HG03457 (cell line): Measurements from ENCODE around the gene PDZRN3.

Source experiments
- ATAC-seq: cut with Tn5 transposase; IDR thresholded peaks from one replicate; pipeline ENCODE4 v1.9.1; 2021; ENCODE audit warnings: moderate number of reproducible peaks; ENCODE audit not compliant: unreplicated experiment

Gene PDZRN3

DNA sequence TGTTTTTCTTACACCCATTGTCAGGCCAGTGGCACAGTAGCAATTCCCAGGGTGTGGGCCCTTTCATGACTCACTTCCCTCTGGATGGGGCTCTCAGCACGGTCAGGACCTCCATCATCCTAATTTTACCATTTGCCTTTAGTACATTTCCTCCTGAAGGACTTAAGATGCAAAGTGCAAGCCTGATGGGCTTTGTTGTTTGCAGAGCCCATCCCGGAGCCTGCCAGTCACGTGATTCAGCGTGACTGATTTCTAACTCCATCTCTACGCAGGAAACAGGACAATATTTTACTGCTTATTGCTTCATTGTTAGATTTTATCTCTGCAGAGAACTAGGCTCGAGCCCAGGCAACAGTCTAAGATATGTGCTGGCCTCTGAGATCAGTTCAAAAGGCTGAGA is 223.7 kb downstream of the PDZRN3 start:
- ATAC-seq = no peak

DNA sequence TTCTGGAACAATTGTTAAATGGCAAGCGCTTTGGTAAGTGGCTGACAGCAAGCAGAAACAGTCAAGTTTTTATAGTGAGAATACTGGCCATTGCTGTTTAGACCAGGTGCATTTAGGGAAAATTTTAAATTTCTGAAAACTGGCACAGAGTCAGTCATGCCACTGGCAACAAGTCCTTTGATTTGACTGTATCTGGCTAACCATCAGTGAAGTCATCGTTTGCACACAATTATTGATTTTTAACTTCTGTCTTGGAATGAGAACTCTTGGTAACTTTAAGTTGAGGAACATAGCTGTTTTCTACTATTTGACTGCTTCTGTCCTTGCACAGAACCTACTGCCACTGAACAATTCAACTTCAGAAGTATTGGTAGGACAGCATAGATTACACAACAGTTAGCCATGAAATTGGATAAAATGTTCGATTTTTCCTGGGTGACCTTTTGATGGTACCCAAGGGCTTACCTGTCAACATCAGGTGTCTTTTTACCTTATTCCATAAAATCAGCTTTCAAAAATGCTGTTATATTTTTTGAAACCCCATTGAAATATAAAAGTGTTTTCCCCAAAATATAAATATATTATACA is 225.0 kb downstream of the PDZRN3 start:
- ATAC-seq = no peak

DNA sequence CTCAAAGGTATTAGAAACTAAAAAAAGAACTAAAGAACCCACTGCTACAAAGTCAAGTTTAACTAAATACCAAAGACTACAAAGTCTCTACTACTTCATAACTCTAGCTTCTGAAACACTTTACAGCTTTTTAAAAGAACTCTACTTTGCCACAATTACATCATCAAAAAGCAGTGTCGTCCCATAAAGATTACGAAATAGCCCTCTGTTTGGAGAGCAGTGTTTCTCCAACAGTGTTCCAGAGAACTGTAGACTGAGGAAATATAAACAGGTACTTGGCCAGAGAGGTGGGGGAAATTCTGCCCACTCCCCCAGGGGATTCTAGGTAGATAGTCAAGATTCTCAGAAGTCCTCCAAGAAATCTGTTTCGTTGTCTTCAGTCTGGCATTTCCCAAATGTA is 225.6 kb downstream of the PDZRN3 start:
- no peak for ATAC-seq

DNA sequence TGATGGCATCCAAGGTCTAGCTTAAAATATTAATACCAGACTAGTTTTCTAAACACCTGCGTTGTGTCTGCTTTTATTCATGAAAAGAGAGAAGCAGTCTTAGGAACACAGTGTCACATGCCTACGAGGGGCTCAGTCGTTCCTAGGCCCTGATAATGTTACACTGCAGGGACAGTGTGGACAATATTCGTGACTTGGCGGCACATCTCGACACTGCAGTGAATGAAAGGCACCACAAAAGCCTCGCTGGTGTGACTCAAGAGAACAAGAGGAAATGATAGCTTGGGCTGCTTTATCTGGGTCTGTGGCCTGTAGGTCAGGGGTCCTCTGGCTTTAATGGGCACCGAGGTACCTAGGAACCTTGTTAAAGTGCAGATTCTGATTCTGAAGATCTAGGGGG is 226.7 kb downstream of the PDZRN3 start:
- ATAC-seq = no peak

DNA sequence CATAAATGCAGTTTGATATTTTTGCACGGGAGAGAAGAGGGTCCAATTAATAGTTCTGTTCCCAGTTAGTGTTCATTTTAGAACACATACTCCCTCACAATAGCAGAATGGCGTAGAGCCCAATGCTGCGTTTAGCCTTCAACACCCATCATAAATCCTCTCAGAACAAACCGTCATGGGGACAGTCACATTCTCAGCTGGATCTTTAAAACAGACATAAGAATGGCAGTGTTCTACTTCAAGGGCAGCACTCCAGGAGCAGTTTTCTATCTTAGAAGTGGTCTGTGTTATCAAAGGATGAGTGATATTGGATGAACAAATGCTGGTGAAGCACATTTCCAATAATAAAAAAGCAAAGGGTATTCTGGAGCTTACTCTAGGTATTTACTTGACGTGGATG is 230.5 kb downstream of the PDZRN3 start:
- no peak for ATAC-seq

DNA sequence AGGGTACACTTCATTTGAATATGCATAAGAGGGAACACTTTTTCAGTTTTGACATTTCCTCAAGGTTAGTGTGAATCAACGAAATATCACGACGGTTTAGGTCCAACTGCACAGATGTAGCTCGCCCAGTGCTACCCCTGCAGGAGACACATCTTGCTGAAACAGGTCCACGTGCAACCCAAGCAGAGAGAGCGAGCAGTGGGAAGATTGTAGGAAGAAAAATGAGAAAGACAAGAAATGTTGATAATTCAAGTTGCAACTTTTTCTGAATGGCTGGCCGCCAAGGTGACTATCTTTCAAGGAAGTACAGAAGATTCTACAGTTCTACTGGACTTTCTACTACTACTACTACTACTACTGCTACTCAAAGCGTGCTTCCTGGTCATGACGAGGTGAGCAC is 231.7 kb downstream of the PDZRN3 start:
- ATAC-seq = no peak

DNA sequence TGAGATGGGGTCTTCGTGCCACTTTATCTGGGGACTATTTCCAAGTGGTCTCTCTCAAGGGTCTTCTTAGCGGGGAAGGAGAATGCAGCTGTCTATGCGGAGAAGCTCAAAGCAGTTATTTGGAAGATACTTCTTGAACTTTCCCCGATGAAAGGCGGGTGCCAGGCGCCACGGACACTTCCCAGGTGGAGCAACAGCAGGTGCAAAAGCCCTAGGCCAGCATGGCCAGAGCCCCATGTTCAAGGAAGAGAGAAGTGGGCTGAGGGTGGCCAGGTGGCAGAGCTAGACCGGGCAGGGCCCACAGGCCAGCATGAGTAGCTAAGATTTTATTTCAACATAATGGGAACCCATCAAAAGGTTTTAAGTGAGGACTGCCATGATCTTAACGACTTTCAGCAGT is 232.8 kb downstream of the PDZRN3 start:
- no peak for ATAC-seq

DNA sequence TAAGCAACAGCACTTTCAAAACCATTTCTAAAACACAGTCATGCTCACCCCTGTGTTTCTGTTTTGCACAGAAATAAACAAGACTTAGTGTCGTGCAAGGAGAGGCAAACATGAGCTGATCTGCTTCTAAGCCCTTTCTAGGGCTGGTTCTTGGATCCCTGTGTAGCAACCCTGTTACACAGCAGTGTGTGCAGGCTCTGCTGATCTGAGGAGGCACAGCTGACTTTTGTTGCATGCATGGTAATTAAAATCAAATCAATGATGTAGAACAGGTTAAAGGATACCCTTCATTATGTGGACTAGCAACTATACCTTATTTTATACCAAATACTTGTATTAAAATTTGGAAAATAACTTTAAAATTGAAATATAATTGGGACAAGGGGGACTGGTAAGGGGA is 234.8 kb downstream of the PDZRN3 start:
- no peak for ATAC-seq

DNA sequence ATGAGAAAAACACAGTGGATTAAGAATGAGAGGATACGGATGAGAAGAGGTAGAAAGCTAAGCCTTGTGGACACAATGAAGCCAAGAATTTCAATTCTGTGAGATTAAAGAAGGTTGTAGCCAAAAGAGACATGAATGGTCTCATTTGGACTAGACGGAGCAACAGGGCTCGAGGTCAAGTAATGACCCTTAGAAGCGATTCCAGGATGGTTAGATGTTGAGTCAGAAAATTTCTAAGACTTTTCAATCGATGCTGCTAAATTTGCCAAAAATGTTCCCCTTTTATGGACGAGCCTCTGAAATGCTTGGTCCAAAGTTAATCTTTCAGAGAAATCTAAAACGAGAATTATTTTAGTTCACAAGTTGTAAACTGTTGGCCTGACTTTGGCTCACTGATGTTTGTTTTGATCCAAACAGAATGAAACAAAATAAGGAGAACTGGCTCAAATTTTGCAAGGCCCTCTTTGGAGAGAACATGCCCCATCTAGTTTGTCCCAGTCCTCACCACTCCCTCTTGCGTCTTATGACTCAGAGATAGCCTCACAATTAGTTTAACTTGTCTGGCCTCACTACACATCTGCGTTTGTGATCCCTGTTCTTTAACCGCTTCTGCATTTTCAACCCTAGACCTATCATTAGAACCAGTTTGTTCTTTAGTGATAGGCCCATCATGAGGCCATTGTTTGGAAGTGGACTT is 235.5 kb downstream of the PDZRN3 start:
- ATAC-seq = no peak

DNA sequence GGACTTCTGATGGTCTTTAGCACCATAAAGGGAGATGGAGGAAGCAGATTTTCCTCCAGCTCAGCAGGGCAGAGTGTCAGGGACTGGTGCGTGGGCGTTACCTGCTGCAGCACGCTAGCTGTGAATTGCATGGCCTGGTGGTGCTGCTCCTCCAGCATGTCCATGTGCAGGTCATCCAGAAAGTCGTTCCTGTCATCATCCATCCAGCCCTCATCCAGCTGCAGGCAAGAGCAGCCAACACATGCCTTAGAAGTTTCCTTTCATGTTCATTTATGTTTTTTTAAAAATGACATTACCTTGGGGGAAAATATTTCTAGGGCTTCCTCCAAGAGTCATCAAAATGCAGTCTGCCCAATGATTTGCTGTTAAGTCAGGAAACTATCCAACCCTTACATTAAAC is 239.2 kb downstream of the PDZRN3 start:
- no peak for ATAC-seq

DNA sequence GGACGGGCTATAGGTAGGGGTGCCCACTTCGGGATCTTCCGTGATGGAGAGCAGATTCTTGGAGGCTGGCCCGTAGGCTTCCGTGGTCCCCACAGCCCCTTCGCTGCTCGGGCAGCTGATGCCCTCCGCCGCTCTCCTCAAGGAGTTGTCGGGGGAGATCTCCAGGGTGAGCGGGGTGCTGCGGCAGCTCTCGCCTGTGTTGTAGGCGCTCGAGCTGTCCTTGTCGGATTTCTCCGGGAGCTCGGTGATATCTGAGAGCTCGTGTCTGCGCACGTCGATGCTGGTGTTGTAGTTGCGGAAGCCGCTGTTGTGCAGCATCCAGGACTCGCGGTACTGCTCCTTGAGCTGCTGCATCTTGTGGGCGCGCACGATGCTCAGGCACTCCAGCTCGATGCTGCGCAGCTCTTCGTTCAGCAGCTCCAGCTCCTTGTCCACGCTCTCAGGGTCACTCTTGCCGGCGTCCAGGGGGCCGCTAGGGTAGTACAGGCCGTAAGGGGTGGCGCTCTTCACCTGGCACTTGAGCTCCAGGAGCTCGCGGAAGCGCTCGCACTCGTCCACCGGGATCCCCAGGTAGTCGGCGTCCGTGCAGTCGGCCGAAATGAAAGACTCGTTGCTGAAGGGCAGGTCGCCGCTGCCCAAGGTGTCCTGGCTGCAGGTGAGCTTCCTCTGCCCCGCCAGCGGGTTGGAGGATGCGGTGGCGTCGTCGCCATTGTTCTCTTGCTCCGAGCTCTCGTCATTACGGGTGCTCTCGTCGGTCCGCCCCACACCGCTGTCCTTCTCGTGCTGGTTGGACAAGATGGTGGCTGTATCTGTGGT is 240.4 kb downstream of the PDZRN3 start:
- ATAC-seq = no peak

DNA sequence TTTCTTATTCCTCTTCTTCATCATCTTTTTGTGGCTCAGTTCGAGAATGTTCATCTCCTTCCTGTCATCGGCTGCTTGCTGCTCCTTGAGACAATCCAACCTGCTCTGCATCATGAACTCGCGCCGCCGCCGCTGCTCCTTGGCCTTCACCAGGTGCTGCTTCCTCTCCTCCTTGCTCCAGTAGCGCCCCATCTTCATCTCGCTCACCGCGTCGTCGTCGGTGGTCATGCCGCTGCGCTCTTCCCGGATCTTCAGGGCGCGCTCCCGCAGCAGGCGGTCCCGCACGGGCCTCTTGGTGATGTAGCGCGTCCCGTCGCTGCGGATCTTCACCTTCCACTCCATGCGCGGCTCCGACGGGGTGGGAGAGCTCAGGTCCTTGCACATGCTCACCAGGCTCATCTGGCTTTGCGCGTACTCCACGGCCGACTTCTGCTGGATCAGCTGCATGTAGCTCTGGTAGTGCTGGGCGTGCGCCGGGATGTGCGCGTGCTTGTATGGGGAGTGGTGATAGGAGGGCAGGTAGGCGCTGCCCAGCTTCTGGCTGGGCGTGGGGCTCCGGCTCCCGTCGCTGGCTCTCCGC is 241.2 kb downstream of the PDZRN3 start:
- ATAC-seq = no peak

DNA sequence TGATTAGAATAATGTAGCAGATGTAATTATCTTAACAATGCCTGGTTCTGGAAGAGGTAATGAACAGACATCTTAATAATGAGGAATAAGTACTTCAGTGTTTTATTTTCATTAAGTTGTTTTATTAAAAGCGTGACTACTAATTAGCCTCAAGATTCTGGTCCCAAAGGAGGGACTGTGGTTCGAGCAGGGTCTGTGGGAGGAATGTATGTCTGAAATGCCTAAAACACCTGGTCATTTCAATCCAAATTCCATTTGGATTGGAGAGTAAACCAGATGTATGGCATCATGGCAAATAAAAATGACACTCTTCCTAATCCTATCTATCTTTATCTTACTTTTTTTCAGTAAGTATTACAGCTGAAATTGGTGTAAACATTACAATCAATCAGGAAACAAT is 243.2 kb downstream of the PDZRN3 start:
- ATAC-seq = no peak

DNA sequence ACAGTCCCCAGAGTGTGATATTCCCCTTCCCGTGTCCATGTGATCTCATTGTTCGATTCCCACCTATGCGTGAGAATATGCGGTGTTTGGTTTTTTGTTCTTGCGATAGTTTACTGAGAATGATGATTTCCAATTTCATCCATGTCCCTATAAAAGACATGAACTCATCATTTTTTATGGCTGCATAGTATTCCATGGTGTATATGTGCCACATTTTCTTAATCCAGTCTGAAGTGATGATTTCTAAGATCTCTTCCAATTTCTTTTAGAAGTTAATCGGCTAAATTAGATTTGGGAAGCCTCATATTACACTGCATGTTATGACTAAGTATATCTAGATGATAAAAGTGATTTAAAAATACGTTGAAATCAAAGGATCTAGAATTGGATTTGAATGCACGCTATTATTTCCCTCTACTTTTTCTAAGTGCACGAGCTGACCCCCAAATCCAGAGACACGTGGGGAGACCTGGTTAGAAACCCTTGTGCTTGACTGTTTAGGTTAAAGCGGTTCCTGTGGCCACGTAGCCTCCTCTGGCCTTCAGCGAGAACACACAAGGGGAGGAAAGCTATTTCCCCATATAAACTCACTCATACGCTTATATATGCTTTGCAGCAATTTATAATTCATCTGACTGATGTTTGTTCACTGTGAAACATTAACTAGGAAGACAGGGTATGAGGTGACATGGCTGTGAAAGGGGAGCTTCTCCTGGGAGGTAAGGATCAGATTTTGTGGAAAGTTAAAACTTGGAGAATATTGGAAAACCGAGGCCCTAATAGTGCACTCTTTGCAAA is 243.8 kb downstream of the PDZRN3 start:
- no peak for ATAC-seq

DNA sequence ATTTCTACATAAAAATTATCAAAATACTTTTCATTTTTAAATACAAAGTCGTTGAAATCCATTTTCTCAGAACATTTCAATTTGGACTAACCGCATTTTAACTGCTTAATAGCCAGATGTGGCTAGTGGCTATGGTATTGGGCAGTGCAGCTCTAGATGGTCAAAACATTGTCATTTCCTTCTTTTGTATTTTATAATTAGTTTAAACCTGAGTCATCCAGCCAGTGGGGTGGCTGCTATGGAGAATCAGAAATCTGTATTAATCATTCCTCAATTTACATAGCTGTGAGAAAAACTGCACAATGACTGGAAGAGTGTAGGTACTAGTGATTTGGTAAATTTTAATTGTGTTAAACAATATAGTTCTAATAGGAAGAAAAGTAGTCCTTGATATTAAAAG is 245.3 kb downstream of the PDZRN3 start:
- ATAC-seq = no peak

DNA sequence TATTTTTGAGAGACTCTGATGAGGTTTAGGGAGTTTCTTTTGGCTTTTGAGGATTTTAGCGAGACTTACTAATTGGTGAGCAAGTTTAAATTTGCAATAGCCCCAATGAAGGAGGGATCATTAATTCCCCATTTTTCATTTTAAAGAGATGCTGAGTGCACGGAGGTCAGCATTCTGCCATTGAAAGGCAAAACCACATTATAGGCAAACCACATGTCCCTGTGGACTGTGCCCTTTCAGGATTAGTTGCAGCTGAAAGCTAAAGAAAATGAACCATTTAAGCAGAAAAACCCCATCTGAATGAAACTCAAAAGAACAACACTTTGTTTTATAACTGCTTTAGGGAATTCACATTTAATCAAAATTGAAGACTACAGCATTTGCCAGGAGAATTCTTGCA is 246.5 kb downstream of the PDZRN3 start:
- ATAC-seq = no peak

DNA sequence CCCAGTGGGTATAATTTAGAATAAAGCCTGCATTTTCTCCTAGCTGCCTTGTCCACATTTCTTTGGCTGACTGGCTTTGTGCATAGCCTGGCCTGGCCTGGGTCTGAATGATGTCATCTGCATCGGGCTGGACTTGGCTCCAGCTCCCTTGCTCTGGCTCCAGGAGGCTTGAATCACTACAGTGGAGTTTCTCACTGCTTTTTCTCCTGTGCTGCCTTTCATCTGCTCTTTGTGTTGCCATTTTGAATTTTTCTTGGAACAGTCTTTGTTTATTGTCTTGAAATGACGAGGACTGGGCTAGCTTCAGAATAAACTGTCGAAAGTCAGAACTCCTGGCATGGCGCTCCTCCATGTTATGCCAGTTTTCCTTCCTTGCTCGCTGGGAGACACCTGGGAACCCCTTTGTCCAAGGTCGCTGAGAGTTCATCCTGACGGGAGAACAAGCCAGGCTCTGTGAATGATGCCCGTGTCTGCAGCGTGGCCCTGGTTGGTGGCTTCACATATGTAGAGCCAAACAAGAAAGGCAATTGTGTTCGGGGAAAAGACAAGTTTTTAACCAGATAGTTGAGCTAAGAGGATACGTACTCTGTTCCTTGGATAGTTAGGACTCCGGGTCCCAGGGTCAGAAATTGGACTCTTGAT is 258.9 kb downstream of the PDZRN3 start:
- ATAC-seq = no peak

DNA sequence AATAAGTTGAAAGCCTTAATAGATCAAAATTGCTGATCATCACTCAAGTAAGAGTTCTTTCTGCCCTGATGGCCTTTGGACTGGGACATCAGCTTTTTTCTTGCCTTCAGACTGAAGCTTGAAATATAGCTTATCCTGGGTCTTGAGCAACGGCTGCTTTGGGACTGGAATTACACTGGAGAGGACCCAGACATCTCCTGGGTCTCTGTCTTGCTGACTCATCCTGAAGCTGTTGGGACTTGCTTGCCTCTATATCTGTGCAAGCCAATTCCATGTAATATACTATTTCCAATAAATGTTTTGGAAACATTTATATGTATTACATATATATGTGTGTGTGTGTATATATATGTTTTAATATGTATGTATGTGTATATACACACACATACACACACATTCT is 260.2 kb downstream of the PDZRN3 start:
- ATAC-seq = no peak

DNA sequence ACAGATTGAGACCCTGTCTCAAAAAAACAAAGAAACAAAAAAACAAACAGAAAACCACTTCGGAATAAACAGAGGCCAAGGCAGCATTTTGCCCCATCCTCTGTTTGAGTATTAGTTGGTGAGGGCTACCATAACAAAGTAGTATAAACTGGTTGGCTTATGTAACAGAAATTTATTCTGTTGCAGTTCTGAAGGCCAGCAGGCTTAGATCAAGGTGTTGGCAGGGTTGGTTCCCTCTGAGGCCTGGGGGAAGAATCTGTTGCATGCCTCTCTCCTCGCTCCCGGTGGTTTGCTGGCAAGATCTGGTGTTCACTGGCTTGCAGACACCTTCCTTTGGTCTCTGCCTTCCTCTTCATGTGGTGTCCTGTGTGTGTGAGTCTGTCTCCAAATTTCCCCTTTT is 261.6 kb downstream of the PDZRN3 start:
- no peak for ATAC-seq

DNA sequence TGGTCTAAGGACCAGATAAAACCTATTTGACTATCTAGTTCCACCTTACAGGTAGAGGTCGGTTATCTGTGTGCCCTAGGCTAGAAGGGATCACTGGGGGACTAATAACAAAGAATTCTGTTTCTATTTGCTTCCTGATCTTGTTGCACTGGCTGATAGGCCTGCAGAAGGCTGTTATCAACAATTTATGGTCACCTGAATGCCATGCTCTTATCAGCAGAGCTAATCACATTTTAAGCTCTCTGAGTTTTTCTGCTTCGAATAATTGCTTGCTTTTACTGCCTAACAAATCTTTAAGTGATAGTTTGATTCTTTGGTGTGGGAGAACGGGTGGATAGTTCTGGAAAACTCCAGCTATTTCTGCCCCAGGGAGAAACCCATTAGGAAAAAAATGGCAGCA is 263.1 kb downstream of the PDZRN3 start:
- no peak for ATAC-seq
